DND-41 (cell line): Measurements from ENCODE around the gene NMB.

Experiments
- ATAC-seq: fragments of 200-7000 bp; cut with Tn5 transposase; 3 replicates; pipeline ENCODE4 v1.9.1; 2021; ENCODE audit warnings: low read depth; ENCODE audit not compliant: insufficient read depth
- DNase-seq: peaks from one replicate; pipeline ENCODE4 v3.0.0-alpha.2; 2020
- H2AFZ ChIP-seq: 2 replicates; pipeline ENCODE4 v1.6.0; 2012; ENCODE audit warnings: low read depth, low read length
- H3K27ac ChIP-seq: 2 replicates; pipeline ENCODE4 v1.5.1; 2012; ENCODE audit warnings: low read length, inconsistent platforms
- H3K27me3 ChIP-seq: fragments of 200-600 bp; sonication (generic); 2 replicates; pipeline ENCODE4 v1.6.0; 2012; ENCODE audit warnings: low read length, mild to moderate bottlenecking, inconsistent platforms; ENCODE audit not compliant: insufficient read depth, poor library complexity
- H3K36me3 ChIP-seq: 2 replicates; pipeline ENCODE4 v1.5.1; 2012; ENCODE audit warnings: low read length, inconsistent platforms; ENCODE audit not compliant: insufficient read depth
- H3K4me1 ChIP-seq: 2 replicates; pipeline ENCODE4 v1.5.1; 2012; ENCODE audit warnings: mild to moderate bottlenecking, low read length; ENCODE audit not compliant: insufficient read depth
- H3K4me2 ChIP-seq: 2 replicates; pipeline ENCODE4 v1.6.0; 2012; ENCODE audit warnings: mild to moderate bottlenecking, moderate library complexity, low read length, inconsistent platforms; ENCODE audit not compliant: insufficient read depth
- H3K4me3 ChIP-seq, 2 experiments: fragments of 200-600 bp in 1 of 2; shearing (Covaris generic) in 1 of 2; 2 replicates each; pipeline ENCODE4 v1.5.1; 2012 to 2016; ENCODE audit warnings: inconsistent platforms in 2 of 2, low read length in 2 of 2, mild to moderate bottlenecking in 2 of 2, low read depth in 1 of 2, moderate library complexity in 1 of 2
- H3K79me2 ChIP-seq: 2 replicates; pipeline ENCODE4 v1.6.0; 2012; ENCODE audit warnings: low read length, inconsistent platforms; ENCODE audit not compliant: insufficient read depth
- H3K9ac ChIP-seq: 2 replicates; pipeline ENCODE4 v1.6.0; 2012; ENCODE audit warnings: low read depth, mild to moderate bottlenecking, inconsistent platforms, low read length, moderate library complexity
- H3K9me3 ChIP-seq: 2 replicates; pipeline ENCODE4 v1.5.1; 2012; ENCODE audit warnings: low read length, moderate library complexity, mild to moderate bottlenecking, inconsistent platforms; ENCODE audit not compliant: insufficient read depth, severe bottlenecking
- H4K20me1 ChIP-seq: 2 replicates; pipeline ENCODE4 v1.6.0; 2012; ENCODE audit warnings: low read length; ENCODE audit not compliant: insufficient read depth
- EZH2 ChIP-seq: IDR thresholded peaks from 3 replicates; pipeline ENCODE4 v1.6.1; 2012; ENCODE audit warnings: borderline replicate concordance, low read depth, mild to moderate bottlenecking, moderate library complexity, low read length, inconsistent platforms; ENCODE audit not compliant: severe bottlenecking
- TF ChIP-seq, protein P1 (sequence below): IDR thresholded peaks from 2 replicates; pipeline ENCODE4 v1.5.1; 2012; ENCODE audit warnings: borderline replicate concordance, low read length, moderate library complexity, mild to moderate bottlenecking; ENCODE audit not compliant: poor library complexity, severe bottlenecking; ENCODE audit errors: extremely low read depth

NMB gene

DNA sequence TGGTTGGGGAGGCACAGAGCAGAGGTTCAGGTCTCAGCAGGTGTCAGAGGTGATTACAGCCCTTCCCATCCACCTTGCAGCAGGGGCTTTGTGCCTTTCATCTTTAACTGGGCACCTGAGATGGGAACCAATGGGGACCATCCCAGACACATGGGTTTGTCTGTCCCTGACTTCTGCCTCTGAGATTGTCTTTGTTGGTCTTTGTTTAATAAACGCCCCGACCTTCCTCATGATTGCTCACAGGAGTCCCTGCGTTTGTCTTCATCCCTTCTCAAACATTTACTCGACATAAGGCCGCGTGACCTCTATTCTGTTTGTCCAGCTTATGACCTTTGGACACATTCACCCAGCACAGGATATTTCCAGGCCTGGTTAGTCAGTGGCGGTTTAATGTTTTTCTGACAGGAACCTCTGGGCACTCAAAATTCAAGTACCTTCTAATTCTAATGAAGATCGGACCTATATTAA is 51.3 kb downstream of the NMB start:
- H3K27me3 ChIP-seq = no peaks in the 10 kb centered on the region
- no peak overlapping the region for H3K4me2 ChIP-seq
- peaks cover 75% of the 10 kb centered on the region for H3K79me2 ChIP-seq
- H4K20me1 ChIP-seq = peaks cover 28% of the 10 kb centered on the region
- H3K27ac ChIP-seq = no peak overlapping the region
- H2AFZ ChIP-seq = no peak overlapping the region
- H3K9me3 ChIP-seq = no peaks in the 10 kb centered on the region
- H3K4me3 ChIP-seq = no peak overlapping the region
- H3K9ac ChIP-seq = no peak overlapping the region
- peaks cover 61% of the 10 kb centered on the region for H3K36me3 ChIP-seq
- ATAC-seq (no peak), DNase-seq (no peak)
- TF ChIP-seq, protein P1, sequence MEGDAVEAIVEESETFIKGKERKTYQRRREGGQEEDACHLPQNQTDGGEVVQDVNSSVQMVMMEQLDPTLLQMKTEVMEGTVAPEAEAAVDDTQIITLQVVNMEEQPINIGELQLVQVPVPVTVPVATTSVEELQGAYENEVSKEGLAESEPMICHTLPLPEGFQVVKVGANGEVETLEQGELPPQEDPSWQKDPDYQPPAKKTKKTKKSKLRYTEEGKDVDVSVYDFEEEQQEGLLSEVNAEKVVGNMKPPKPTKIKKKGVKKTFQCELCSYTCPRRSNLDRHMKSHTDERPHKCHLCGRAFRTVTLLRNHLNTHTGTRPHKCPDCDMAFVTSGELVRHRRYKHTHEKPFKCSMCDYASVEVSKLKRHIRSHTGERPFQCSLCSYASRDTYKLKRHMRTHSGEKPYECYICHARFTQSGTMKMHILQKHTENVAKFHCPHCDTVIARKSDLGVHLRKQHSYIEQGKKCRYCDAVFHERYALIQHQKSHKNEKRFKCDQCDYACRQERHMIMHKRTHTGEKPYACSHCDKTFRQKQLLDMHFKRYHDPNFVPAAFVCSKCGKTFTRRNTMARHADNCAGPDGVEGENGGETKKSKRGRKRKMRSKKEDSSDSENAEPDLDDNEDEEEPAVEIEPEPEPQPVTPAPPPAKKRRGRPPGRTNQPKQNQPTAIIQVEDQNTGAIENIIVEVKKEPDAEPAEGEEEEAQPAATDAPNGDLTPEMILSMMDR = no peak
- TF ChIP-seq EZH2 = no peak
- H3K4me1 ChIP-seq = peaks cover 40% of the 10 kb centered on the region

DNA sequence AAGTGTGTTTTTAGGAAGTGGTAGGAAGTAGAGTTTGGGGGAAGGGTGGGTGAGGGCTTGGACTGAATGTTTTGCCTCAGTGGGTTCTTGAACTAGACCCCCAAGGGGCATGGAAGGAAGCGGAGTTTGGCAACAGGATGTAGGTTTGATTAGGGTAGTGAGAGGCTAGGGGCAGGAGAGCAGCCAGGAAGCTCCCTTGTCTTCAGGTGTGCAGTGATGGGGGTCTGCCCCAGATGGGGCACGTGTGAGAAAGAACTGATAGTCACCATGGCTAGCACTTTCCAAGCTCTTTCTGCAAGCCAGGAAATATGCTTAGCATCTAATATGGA is 52.5 kb downstream of the NMB start:
- no peak overlapping the region for H2AFZ ChIP-seq
- TF ChIP-seq EZH2 = no peak
- TF ChIP-seq, protein P1 = no peak
- no peaks in the 10 kb centered on the region for H3K27me3 ChIP-seq
- H3K36me3 ChIP-seq = peaks cover 58% of the 10 kb centered on the region
- H3K4me2 ChIP-seq = peak overlapping the region; percentile 44
- peaks cover 47% of the 10 kb centered on the region for H3K4me1 ChIP-seq
- H3K4me3 ChIP-seq = no peak overlapping the region
- H4K20me1 ChIP-seq = peaks cover 31% of the 10 kb centered on the region
- DNase-seq (no peak), ATAC-seq (no peak)
- no peaks in the 10 kb centered on the region for H3K9me3 ChIP-seq
- H3K9ac ChIP-seq = no peak overlapping the region
- H3K79me2 ChIP-seq = peaks cover 75% of the 10 kb centered on the region
- peak overlapping the region; percentile 50 for H3K27ac ChIP-seq
